Measurements from ENCODE around the gene LRRC15.

Gene LRRC15

DNA sequence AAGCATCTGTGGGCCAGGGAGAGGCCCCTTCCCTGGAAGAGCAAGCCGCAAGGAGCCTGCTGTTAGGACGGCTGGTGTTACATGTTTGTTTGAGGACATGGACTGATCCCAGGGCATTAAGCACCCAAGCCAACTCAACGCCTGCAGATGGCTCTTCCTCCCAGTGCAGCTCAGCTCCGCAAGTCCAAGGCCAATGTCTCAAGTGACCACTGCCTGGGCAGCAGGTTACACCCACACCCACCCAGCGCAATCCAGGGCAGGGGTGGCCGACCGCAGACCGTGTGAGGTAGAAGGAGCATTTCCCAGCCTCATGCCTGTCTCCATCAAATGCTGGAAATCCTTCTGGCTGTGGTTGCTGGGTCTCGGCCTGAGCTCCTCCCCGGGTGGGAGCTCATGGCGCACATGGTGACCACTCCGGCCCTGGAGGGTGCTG is 15.0 kb upstream of the LRRC15 start:
- no peak for DNase-seq

DNA sequence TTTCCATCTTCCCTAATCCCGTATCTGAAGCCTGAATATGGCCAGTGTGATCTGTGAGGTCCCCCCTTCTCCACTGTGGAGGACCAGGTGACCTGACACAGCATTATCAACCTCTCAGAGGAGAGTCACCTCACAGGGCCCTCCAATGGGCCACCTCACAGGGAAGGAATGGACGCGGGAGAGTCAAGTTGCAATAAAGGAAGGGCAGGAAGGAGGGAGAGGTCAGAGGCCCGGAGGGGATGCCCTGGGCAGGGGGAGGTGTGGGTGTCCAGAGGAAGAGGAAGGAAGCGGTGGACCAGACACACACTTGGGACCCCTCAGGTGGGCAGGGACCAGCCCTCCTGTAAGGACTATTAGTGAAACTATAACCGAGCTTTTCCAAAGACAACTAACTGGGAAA is 14.6 kb upstream of the LRRC15 start:
- DNase-seq: no peak

DNA sequence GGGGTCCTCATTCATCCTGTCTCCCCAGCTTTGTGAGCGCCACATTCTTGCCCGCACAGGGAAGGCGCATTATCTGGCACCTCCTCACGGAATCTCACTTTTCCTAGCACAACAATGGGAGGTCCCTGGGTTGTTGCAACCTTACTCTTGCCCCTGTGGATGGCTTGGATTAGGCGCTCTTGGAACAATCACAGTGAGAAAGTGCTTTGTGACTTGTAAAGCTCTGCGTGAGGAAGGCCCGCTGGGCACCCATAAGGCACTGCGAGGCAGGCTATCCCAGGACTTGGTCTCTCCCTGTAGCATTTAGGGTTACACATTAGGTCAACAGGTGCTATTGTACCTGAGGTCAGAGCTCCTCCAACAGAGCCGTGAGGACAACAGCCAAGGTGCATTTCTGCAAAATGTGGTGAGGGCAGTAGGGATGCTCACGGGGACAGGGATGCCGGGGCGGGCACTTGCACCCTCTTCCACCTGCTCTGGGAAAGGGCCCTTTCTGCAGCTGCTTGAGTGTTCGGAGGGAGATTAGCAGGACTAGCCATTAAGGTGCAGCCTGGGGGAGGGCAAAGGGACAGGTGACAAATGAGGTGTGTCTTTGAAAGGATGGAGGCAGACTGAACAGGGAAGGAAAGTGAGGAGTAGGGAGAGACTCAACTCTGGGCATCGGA is 13.9 kb upstream of the LRRC15 start:
- no peak for DNase-seq

DNA sequence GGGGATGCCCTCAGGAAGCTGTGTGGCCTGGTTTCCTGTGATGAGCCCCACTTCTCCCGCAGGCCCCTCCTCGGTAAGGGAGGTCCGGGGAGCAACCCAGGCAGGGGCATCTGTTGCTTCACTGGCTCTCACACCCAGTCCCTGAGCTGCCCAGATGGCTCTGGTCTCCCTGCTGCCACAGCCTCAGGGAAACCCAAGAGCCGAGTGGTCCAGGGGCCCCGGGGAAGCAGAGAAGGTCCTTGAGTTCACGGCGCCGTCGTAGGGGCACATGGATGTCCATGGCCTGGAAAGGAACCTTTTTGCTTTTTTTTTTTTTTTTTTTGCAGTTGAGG is 13.3 kb upstream of the LRRC15 start:
- no peak for DNase-seq

DNA sequence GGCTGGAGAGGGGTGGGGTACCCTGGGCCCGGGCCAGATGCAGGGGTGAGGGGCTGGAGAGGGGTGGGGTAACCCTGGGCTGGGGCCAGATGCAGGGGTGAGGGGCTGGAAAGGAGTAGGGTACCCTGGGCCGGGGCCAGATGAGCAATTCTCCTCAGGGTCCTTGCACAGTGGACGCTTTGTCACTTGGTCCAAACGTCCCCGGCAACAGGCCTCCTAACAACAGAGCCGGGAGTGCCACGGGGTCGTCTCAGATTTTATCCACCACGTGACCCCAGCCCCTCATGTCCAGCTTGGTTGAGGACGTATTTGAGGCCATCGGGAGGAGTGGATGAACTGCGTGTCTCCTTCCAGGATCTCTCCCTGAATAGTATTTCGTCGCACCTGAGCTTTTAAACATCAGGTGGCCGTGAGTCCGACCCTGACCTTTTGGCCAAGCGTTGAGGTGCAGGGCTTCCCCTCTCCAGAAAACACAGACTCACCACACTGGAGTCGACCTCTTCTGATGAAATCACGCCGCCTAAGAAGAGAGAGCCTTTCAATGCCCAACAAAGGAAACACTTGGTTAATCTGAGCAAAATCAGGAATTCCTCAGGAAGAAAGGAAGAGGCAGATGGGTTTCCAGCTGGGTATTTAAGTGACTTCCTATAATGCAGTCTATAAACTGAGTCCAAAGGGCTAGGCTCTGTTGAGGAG is 12.8 kb upstream of the LRRC15 start:
- DNase-seq: no peak

DNA sequence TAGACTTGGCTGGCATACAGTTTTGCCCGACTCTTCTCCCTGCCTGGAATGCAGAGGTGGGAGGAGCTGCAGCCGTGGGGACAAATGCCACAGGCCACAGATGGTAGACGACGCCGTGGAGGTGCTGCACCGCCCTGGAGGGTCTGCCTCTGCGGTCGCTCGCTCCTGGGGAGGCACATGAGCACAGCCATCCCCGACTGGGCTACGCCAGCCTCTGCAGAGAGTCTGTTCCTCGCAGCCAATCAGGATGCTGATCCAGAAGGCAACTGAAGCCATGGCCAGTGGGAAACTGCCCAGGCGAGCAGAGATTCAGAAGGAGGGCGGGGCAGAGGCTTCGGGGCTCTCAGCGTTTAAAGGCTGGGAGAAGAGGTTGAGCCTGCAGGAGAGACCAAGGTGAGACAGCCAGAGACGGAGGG is 11.9 kb upstream of the LRRC15 start:
- DNase-seq: no peak

DNA sequence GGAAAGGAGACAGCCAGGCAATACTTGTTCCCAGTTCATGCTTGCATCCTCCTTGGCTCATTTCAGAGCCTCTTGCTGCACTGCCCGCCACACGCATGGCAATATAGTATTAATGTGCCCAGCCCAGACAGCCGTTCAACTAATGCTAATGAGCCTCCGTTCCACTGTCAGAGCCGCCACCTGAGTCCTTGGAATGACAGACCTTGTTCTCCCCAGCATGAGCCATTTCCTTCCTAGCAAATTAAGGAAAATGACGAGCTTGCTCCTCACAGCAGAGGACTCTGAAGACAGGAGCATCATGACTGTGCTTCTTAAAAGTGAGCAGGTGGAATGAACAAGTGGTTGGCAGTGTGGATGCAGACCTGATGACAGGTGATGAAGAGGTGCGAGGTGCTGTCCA is 10.8 kb upstream of the LRRC15 start:
- no peak for DNase-seq

DNA sequence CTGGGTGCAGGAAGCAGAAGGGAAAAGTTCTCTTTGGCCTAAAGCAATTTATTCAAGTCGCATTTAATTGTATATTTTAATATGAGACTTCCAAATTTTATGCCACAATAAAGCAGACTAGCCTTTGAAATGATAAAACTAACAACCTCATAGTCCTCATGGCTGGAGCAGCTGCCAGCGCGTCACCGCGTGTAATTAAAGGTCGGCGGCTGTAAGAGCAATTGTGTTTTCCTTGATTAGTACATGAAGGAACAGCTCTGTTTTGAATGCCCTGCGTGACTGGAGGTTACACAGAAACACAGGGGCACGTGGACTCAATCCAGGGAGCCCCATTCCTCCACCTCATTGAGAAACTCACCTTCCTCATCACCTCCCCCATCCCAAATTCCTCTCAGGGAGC is 10.1 kb upstream of the LRRC15 start:
- no peak for DNase-seq

DNA sequence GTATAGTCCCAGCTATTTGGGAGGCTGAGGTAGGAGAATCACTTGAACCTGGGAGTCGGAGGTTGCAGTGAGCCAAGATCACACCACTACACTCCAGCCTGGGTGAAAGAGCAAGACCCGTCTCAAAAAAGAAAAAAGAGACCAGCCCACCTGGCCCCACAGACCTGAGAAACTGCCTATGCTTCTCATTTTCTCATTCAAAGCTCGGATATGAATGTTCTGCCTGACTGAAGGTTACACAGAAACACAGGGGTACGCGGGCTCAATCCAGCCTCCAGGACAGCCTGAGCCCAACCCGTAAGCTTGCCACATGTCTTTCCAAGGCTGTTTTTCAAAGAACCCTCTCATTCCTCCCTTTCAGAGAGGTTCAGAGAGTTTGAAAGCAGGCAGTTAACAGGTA is 9.7 kb upstream of the LRRC15 start:
- DNase-seq: no peak

DNA sequence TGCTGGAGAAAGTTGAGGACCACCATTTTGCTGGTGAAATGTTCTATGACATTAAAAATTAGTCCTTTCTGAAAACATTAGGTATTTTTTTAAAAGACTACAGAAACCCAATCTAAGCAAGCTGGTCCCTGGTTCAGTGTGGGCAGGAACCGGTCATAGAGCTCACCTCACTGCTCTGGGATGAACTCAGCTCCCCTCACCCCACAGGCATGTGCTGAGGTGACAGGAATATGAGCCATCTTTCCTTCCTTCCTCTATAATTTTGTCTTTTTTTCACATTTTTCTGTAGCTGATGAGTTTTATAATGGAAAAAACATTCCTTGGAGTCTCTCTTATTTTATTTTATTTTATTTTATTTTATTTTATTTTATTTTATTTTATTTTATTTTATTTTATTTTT is 8.2 kb upstream of the LRRC15 start:
- no peak for DNase-seq

DNA sequence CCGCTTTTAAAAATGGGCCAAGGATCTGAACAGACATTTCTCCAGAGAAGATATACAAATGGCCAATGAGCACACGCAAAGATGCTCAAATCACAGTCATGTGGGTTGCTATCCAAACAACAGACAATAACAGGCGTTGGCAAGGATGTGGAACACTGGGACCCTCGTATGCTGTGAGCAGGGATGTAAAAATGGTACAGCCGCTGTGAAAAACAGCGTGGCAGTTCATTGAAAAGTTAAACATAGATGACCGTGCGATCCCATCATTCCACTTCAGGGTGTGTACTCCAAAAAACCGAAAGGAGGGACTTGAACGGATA is 6.7 kb upstream of the LRRC15 start:
- DNase-seq: no peak

DNA sequence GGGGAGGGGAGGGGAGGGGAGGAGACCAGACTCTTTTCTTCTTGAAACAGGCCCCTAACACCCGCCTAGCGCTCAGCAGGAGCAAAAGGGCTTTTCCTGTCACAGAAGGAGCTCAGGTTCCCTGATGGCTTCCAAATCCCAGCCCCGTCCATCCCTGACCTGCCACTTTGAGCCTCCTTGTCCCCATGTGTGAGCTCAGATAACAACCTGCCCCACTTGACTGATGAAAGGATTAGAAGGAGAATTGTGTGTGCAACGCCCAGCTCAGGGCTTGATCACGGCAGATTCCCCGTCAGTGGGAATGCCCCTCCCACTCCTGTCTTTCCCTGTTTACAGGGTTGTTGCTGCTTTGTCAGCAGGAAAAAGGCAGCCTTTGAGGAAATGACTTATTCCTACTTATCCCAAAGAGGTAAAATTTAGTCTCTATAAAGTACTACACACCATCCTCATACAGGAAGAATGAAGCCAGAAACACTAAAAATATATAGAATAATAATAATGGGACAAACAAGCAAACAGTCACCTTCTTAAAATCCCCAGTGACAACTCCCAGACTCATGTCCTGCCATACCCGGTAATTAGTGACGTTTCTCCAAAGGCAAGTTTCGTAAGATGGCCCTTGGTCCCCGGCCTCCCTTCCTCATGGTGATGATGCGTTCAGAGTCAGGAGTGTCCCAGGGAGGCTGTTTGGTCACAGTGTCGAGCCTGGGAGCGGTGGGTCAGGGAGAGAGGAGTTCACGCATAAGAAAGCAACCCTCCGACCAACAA is 6.1 kb upstream of the LRRC15 start:
- DNase-seq: peak; percentile 46

DNA sequence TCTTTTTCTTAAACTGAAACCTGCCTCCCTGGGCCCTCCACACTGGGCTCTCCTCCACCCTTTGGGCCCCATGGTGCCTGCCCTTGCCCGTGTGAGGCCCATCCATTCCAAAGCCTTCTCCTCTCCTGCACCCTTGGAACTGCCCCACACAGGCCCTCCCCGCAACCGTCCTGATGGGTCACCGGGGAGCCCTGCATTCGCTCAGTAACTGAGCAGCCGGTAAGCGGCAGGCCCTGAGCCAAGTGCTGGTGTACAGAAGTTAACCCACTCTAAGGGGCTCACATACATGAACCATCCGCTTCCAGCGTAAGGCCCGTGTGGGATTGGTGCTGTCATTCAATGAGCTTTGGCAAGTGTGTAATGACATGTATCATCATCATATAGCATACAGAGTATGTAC is 5.4 kb upstream of the LRRC15 start:
- DNase-seq: no peak

DNA sequence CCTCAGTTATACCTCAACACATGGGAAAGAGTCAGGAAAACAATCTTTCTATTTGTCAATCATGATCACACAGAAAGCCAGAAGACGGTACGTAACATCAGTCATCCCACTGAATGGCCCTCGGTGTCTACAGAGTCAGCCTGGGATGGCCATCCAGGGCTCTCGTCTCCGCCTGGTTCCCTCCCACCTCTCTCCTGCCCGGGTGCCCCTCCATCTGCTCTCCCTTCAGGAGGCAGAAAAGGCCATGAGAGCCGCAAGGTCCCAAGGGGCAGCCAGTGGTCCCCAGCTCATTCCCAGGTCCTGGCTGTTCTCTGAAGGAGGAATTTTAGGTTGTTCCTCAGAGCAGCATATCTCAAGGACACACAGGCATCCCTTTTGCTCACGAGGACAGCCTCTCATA is 4.4 kb upstream of the LRRC15 start:
- no peak for DNase-seq

DNA sequence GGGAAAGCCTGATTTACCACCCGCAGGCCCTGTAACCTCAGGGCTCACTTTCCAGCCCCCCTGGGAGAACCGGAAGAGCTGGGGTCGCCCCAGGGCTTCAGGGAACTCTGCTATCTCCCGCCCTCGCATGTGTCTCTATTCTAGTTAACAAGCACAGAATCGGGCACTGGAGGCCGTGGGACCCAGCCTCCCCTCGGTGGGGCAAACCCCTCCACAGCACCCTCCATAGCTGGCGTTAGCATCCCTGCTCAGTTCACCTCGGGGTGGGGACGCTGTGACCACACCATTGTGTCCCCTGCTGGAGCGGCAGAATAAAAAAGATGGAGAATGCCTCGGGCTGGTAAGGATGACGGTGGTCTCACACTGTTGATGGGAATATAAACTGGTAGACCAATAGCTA is 3.5 kb upstream of the LRRC15 start:
- DNase-seq: no peak

DNA sequence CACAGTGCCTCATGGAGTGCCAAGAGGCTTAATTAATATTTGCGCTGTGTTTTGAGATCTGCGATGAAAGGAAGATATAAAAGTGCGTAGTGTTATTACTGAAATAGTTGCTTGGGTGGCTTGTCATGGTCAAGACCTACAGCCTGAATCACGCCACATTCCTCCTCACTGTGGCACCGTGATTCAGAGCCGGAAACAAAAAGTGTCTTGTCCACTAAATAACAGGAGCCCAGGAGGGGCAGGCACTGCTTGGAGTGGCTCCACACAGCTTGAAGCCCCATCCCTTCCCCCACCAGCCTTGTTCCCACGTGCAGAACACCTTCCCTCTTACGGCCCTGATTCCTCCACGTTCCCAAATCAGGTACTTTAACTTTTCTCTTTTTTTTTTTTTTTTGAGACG is 1.2 kb upstream of the LRRC15 start:
- no peak for DNase-seq

DNA sequence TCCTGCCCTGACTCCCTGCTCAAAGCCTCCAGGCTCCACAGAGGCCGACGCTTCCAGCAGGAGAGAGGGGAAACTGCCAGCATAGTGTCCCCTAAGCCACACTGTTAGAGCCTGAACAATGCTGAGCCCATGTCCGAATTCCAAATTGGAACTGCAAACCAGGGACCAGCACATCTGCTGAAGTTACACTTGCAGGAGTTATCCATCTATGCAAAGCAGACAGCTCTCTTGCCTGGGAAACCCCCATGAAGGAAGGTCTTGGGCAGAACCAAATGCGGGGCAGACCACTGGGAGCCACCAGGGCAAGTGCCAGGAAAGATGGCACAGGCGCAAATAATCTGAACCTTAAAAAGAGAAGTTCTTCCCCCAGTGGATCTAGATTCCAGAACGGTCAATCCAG is 625 bp downstream of the LRRC15 start:
- DNase-seq: no peak

DNA sequence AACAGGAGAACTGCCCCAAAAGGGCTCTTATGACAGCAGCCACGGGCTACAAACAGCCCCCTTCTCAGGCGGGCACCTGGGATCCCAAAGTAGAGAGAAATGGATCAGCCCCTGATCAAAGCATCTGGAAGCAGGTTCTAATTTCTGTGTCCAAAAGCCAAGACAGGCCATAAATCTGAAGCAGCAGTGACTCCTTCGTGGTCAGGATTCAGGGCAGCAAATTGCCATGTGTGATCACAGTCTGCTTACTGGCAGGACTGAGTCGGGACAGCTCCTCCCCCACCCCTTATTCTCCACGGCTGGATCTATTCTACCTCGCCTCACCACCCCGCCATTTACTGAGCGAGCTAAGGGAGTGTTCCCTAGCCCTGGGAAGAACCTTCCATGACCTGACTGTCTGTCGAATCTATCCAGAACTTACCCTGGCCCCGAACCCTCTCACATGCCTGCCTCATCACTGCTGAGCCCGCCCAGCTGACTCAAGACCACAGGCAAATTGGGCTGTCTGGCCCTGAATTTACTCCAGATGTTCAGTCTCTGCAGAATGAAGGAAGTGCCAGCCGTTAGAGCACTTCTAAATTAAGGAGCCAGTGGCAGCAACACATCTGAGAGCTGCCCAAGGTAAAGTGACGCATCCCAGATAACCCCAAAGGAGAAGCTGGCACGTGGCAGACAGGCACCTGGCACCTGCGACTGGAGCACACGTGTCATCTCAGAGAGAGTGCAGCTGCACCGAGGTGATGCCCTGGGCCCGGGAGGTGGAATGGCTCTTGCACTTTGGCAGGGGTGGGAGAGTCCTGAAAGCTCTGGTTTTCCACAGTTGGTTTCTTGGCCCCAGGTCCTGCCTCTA is 1.3 kb downstream of the LRRC15 start:
- DNase-seq: no peak

DNA sequence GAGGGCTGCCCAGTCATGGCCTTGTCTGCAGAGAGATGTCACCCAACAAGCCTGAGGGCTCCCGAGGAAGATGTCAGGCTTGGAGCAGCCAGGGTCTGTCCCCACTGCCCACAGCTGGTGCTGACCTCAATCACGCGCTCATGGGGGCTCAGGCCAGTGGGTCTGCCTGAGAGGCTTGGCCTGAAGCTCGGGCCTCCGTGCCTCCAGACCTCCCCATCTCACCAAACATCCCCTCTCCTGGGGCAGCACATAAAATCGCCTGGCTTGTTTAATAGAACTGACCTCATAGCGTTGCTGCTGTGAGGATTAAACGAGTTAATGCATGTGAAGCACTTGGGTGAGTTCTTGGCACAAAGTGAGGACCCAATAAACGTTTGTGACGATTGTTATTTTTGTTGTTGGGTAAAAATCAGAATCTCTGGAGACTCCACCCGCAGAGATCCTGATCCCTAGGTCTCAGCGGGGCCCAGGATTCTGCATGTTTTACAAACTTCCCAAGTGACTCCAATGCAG is 3.5 kb downstream of the LRRC15 start:
- no peak for DNase-seq

DNA sequence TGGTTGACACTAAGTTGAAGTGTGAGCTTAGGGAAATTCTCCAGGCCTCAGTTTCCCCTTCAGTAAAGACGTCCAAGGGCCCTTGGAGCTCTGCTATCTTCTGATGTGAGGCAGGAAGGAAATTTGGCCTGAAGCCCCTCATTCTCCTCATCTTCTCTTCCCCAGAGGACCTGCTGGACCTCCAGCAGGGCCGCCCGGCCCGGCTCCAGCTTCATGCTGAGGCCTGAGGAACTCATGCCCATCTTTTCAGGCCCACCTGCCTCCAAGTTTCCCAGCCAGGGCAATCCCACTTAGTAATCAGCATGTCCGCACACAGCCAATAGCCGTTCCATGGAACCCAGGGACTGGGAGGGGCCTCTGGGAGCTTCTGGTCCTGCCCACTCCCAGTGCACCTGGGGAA is 4.0 kb downstream of the LRRC15 start:
- no peak for DNase-seq

DNA sequence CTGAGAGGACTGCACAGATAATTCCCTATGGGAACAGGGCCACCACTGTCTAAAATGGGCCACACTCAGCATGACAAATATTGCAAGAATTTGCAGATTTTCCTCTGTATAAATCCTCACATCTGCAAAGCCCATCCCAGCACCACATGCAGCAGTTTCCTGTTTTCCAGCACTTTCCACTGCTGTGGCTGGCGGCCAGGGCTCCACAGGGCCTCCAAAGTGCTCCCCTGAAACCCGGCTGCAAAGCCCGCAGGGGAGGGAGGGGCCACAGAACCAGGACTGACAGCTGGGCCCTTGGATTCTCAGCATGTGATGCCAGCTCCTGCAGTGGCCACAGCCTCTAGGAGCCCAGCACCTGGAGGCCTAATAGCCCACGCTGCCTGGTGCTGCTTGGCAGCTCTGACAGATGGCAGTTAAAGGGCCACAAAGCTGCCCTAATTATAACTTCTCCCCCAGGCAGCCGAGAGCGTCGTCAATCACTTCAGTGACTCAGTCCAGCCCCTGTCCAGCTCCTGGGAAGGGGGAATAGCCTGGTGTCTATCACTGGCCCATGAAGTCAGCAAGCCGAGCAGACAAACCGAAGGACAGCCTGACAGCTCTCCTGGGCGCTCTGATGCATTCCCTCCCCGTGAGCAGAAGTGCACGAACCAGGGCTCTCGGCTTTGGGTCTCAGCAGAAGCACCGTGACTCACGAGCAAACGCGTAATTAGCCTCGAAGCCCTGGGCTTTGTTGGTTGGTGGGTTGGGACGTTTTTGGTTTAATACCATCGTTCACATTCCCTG is 4.7 kb downstream of the LRRC15 start:
- DNase-seq: peak; percentile 58

DNA sequence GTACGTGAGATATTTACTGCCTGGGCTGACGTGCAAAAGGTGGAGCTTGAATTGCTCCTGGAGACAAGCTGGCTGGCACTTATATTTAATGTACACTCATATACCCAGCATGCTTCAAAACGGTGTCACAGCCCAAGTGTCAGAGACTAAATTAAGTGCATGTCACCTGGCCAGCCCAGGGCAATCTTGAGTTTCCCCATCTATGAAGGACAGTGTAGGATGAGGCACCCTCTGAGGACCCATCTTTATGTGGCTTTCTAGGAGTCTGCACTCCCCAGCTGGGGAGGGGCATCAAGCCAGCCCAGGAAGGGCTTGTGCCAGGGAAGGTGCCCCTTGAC is 5.3 kb downstream of the LRRC15 start:
- no peak for DNase-seq

DNA sequence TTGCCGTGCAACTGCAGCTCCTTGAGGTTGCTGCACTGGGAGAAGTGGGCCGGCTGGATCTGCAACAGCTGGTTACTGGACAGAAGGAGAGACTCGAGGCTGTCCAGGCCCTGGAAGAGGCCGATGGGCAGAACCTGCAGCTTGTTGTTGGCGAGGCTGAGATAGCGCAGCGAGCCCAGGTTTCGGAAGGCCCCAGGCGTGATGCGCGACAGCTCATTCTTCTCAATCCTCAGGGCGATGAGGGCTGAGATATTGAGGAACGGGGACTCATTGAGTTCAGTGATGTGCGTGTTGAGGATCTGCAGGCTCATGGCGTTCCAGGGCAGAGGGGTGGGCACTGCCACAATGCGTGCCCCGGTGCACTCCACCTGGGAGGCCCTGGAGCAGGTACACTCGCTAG is 9.0 kb downstream of the LRRC15 start:
- no peak for DNase-seq
